PC-9 (cell line): Measurements from ENCODE around the gene ZNG1F.
"Not testable (repeated sequence)": the region's sequence is repeated elsewhere in the genome, so short reads cannot be mapped to it uniquely, and the experiment has no call there.

Source experiments
- EZH2 ChIP-seq: fragments of 200-600 bp; sonication (generic); IDR thresholded peaks from 2 replicates; pipeline ENCODE4 v1.8.0; 2017; ENCODE audit warnings: antibody characterized with exemption, low read depth
- TF ChIP-seq, protein P1 (sequence below): fragments of 200-600 bp; sonication (generic); conservative IDR thresholded peaks from 2 replicates; pipeline ENCODE4 v1.6.1; 2017; ENCODE audit warnings: mixed run types, antibody characterized with exemption, mild to moderate bottlenecking, moderate library complexity

GRCh38 chr9:41086685-41087084 is 102.4 kb downstream of the ZNG1F start:
- TF ChIP-seq EZH2: not testable (repeated sequence)
- TF ChIP-seq, protein P1, sequence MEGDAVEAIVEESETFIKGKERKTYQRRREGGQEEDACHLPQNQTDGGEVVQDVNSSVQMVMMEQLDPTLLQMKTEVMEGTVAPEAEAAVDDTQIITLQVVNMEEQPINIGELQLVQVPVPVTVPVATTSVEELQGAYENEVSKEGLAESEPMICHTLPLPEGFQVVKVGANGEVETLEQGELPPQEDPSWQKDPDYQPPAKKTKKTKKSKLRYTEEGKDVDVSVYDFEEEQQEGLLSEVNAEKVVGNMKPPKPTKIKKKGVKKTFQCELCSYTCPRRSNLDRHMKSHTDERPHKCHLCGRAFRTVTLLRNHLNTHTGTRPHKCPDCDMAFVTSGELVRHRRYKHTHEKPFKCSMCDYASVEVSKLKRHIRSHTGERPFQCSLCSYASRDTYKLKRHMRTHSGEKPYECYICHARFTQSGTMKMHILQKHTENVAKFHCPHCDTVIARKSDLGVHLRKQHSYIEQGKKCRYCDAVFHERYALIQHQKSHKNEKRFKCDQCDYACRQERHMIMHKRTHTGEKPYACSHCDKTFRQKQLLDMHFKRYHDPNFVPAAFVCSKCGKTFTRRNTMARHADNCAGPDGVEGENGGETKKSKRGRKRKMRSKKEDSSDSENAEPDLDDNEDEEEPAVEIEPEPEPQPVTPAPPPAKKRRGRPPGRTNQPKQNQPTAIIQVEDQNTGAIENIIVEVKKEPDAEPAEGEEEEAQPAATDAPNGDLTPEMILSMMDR: not testable (repeated sequence)
